ENCODE measurements around the gene LPIN2. TPM values are rescaled to one million over a fixed set of nuclear protein-coding genes. Genes with fewer than 3 reads are reported as not detected.
A peak's percentile ranks its signal among the peaks of the same experiment; 100 is the strongest.

The LPIN2 gene
- total and polyA plus RNA-seq, 2 of the 13 experiments (the other 11 are each of a cell fraction or from before 2014, with no cell fraction given): 46.0 to 119 TPM

DNA sequence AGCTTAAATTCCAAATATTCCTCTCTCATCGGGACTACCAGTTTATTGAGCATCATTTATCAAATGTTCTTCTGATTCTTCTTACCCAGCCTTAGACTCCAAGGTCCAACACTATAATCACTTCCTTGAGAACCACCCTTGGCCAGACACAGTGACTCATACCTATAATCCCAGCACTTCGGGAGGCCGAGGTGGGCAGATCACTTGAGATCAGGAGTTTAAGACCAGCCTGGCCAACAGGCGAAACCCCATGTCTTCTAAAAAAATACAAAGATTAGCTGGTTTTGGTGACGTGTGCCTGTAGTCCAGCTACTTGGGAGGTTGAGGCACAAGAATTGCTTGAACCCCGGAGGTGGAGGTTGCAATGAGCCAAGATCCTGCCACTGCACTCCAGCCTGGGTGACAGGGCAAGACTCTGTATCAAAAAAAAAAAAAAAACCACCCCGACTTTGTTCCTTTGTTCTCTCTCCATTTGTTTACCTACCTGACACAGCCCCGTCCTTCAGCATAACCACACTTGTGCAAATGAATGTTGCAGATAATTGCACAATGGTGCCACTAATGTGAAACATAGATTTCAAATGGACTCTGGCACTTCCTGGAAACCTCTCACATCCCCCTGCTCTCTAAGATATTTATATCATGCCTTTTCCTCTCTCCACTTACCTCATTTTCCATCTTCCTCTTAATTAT, 38.9 kb upstream of the LPIN2 start (continued):
- peak; percentile 87; the same call in 1 of the 2 replicates for TF ChIP-seq ZNF281 (CRISPR knock-in tag; IDR thresholded peaks at IDR 0.05; ENCODE audit: borderline replicate concordance)
- TF ChIP-seq, protein P1, sequence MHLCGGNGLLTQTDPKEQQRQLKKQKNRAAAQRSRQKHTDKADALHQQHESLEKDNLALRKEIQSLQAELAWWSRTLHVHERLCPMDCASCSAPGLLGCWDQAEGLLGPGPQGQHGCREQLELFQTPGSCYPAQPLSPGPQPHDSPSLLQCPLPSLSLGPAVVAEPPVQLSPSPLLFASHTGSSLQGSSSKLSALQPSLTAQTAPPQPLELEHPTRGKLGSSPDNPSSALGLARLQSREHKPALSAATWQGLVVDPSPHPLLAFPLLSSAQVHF (CRISPR knock-in tag; IDR thresholded peaks at IDR 0.05): no peak
- TF ChIP-seq ZNF652 (CRISPR knock-in tag; IDR thresholded peaks at IDR 0.05; ENCODE audit: borderline replicate concordance, low read depth): peak; percentile 38; the same call in 1 of the 2 replicates
- TF ChIP-seq RXRA (CRISPR knock-in tag; IDR thresholded peaks at IDR 0.05): peak; percentile 83; the same call in 1 of the 2 replicates
- peak; percentile 52 to 62; a peak in 3 of 4 replicates for TF ChIP-seq NR2F1 (CRISPR knock-in tag; IDR thresholded peaks at IDR 0.05)
- TF ChIP-seq FOSL2 (CRISPR knock-in tag; IDR thresholded peaks at IDR 0.05): peak; percentile 86
- peak; percentile 67 for TF ChIP-seq ATF7 (IDR thresholded peaks at IDR 0.05)
- peak; percentile 53; the same call in 1 of the 2 replicates for TF ChIP-seq ATF7 (CRISPR knock-in tag; IDR thresholded peaks at IDR 0.05)
- TF ChIP-seq THYN1 (CRISPR knock-in tag; IDR thresholded peaks at IDR 0.05; ENCODE audit: borderline replicate concordance, low read depth): 0 out of 2 replicates have a peak, but pooled peaks have one; percentile 56
- no peak for TF ChIP-seq PRMT3 (CRISPR knock-in tag; IDR thresholded peaks at IDR 0.05; ENCODE audit: borderline replicate concordance, low read depth)
- TF ChIP-seq AKAP8 (CRISPR knock-in tag; IDR thresholded peaks at IDR 0.05): no peak
- peak; percentile 69; the same call in 1 of the 2 replicates for TF ChIP-seq DRAP1 (CRISPR knock-in tag; IDR thresholded peaks at IDR 0.05)
- TF ChIP-seq MAFK (conservative IDR thresholded peaks at IDR 0.05 in 1 of 2, IDR thresholded peaks at IDR 0.05 in 1 of 2; ENCODE audit: low read length in 2 of 2): 0 out of 4 replicates have a peak, but pooled peaks of 1 of the 2 experiments have one; percentile 0
- TF ChIP-seq MEF2D (CRISPR knock-in tag; IDR thresholded peaks at IDR 0.05): peak; percentile 86
- TF ChIP-seq IRF9 (CRISPR knock-in tag; IDR thresholded peaks at IDR 0.05; ENCODE audit: borderline replicate concordance): peak; percentile 25; the same call in 1 of the 2 replicates
- TF ChIP-seq RAD51 (IDR thresholded peaks at IDR 0.05; ENCODE audit: borderline replicate concordance): no peak
- TF ChIP-seq, protein P2, sequence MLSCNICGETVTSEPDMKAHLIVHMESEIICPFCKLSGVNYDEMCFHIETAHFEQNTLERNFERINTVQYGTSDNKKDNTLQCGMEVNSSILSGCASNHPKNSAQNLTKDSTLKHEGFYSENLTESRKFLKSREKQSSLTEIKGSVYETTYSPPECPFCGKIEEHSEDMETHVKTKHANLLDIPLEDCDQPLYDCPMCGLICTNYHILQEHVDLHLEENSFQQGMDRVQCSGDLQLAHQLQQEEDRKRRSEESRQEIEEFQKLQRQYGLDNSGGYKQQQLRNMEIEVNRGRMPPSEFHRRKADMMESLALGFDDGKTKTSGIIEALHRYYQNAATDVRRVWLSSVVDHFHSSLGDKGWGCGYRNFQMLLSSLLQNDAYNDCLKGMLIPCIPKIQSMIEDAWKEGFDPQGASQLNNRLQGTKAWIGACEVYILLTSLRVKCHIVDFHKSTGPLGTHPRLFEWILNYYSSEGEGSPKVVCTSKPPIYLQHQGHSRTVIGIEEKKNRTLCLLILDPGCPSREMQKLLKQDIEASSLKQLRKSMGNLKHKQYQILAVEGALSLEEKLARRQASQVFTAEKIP (CRISPR knock-in tag; IDR thresholded peaks at IDR 0.05; ENCODE audit: borderline replicate concordance): no peak
- TF ChIP-seq ZBTB7B (CRISPR knock-in tag; IDR thresholded peaks at IDR 0.05): peak; percentile 78
- peak; percentile 52; the same call in 1 of the 2 replicates for TF ChIP-seq TRIM24 (CRISPR knock-in tag; IDR thresholded peaks at IDR 0.05)
- peak; percentile 88 for TF ChIP-seq REPIN1 (CRISPR knock-in tag; IDR thresholded peaks at IDR 0.05; ENCODE audit: borderline replicate concordance, low read depth)

Data from HepG2 (cell line).